Fibroblast of the conjunctiva (primary cell): Measurements from ENCODE around the gene BCL2L14.
A peak's percentile ranks its signal among the peaks of the same experiment; 100 is the strongest.

Experiments
- DNase-seq: peaks from one replicate; pipeline ENCODE4 v3.0.0-alpha.2; 2010; ENCODE audit warnings: low read depth

Gene BCL2L14

GRCh38 chr12:12070674-12071656 is at the start of gene BCL2L14:
Gene BCL2L14, plus strand, starts transcription at chr12:12070939. Its CDS starts 8,367 bp downstream, at chr12:12079306.
- DNase-seq = no peak

GRCh38 chr12:12022306-12022936 is 48.3 kb upstream of the BCL2L14 start:
- no peak for DNase-seq

- DNase-seq = no peak
Measured at GRCh38 chr12:12023456-12023855, 47.3 kb upstream of the BCL2L14 start.

- no peak for DNase-seq
Measured at GRCh38 chr12:12024911-12025682, 45.6 kb upstream of the BCL2L14 start.

- no peak for DNase-seq
Measured at GRCh38 chr12:12025799-12026386, 44.8 kb upstream of the BCL2L14 start.

DNA sequence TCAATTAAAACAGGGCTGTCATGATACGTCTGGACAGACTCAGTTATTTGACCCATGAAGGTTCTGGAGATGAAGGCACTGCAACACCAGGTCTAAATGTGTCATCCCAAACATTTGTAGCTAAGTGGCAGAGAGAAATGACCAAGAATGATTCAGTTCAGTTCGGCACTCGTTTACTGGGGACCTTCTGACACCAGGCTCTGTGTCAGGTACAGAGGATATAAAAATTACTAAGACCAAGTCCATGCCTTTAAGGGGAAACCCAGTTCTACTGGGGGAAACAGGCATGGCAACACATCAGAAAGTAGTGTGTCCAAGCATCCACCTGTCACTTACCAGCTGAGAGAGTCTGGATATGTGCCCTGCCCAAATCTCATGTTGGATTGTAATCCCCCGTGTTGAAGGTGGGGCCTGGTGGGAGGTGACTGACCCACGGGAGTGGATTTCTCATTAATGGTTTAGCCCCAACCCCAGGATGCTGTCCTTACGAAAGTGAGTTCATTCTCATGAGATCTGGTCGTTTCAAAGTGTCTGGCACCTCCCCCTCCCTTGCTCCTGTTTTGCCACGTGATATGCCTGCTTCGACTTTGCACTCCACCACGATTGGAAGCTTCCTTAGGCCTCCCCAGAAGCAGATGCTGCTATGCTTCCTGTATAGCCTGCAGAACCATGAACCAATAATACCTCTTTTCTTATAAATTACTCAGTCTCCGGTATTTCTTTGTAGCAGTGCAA is 41.9 kb upstream of the BCL2L14 start:
- DNase-seq = no peak

DNA sequence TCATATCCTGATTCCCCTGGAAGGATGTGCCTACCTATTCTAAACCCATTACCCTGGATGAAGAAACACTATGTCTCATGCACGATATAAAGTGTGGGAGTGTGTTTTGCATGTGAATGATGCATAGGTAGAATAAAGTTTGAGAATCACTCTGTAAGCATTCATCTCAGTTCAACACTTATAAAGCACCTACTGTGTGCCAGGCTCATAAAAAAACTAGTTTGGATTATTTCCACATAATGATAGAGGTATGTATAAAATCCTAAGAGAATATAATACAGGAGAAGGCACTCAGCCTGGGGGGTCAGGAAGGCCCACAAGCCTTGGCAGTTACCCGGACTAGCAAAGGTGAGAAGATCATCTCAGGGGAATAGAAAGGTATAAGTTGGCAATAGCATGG is 41.1 kb upstream of the BCL2L14 start:
- DNase-seq = no peak

GRCh38 chr12:12032260-12032791 is 38.4 kb upstream of the BCL2L14 start:
- DNase-seq = no peak

DNA sequence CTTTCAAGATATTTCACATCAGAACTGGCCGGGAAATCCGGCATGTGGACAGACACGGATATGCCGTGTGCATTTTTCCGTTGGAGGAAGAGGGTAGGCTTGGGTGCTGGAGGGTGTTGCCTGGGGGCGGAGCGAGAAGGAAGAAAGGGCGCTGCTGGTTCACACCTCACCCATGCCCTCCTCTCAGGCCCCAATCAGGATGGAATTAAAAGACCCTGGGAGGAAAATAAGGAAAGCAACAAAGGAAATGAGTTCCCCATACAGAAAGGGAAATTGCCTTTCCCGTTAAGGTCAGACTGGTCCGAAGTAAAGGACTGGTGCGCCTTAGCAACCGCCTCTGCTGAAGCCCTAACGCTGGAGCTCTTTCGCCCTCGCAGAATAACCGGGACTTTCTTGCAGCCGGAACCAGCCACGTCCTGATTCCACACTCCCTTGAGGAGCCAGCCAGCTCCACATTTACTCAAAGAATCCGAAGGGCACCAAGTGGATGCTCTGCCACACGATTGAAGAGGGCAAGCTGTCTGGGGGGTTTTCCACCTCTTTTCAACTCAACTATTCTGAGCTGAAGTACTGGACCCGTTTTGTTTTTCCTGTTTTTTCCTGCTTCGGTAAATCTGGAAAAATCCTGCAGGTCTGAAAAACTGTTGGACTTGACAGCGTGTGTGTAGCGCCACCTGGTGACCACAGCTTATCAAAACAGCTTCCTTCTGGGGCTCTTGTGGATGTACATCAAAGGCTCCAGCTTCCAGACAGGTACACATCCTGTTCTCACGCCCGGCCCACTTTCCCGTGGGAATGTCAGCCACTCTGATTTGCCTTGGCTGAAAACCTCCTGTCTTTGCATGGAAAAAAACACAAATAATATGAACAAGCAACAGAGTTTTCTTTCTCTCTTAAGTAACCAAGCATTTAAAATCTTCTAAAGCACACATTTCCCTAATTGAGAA is 37.6 kb upstream of the BCL2L14 start:
- DNase-seq = peak; percentile 85

GRCh38 chr12:12033824-12034223 is 36.9 kb upstream of the BCL2L14 start:
- DNase-seq = no peak

GRCh38 chr12:12034344-12034743 is 36.4 kb upstream of the BCL2L14 start:
- no peak for DNase-seq

DNA sequence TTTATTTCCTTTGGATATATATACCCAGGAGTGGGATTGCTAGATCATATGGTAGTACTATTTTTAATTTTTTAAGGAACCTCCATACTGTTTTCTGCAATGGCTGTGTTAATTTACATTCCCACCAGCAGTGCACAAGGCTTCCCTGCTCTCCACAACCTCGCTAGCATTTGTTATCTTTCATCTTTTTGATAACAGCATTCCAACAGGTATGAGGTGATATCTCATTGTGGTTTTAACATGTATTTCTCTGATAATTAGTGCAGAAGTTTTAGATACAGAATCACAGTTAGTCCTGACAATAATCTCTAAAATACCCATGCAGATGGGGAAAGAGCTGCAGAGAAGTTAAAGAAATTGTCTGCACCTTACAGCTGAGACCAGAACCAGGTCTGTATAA is 35.5 kb upstream of the BCL2L14 start:
- DNase-seq = no peak

DNA sequence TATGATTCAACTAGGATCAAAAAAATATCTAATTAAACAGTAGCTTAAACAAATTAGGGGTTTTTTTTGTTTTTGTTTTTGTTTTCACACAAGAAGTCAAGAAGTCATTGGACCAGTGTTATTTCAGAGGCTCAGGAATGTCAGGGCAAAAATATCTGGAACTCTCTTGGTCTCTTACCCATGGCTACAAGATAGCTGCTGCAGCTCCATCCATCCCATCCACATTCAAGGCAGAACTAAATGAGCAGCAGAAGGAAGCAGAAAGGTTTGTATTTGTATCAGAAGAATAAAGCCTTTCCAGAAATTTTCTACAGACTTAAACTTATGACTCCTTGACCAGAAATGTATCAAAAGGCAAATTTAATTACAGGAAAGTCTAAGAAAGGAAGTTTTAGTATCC is 33.8 kb upstream of the BCL2L14 start:
- no peak for DNase-seq

GRCh38 chr12:12039897-12040296 is 30.8 kb upstream of the BCL2L14 start:
- DNase-seq = no peak

- no peak for DNase-seq
Measured at GRCh38 chr12:12046401-12046800, 24.3 kb upstream of the BCL2L14 start.

GRCh38 chr12:12047682-12048081 is 23.1 kb upstream of the BCL2L14 start:
- DNase-seq = no peak

GRCh38 chr12:12048266-12048665 is 22.5 kb upstream of the BCL2L14 start:
- DNase-seq = no peak

DNA sequence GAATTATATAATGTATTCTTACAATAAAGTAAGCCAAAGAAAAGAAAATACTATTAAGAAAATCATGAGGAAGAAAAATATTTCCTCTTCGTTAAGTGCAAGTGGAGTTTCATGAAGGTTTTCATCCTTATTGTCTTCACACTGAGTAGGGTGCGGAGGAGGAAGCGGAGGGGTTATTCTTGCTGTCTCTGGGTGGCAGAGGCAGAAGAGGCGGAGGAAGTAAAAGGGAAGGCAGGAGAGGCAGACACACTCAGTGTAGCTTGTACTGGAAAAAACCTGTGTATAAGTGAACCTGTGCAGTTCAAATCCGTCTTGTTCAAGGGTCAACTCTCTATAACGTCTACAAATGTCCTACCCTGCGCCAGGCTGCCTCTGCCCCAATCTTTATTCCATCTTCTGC is 22.0 kb upstream of the BCL2L14 start:
- DNase-seq = no peak

DNA sequence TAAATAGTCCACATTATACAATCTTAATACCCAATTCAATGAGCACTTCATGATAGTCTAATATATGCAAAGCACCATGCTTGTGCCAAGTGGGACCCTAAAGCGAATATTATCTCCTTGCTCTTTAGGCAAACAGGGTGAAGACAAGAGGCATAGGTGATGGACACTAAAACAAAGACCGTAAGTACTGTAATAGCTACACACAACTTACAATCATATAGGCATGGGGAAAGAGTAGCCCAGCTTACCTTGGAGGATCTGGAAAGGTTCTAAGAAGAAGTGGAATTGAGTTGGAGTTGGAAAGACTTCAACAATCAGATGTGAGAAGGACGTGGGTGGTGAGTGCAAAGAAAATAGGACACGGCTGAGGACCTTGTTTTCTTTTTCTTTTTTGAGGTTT is 19.1 kb upstream of the BCL2L14 start:
- no peak for DNase-seq

DNA sequence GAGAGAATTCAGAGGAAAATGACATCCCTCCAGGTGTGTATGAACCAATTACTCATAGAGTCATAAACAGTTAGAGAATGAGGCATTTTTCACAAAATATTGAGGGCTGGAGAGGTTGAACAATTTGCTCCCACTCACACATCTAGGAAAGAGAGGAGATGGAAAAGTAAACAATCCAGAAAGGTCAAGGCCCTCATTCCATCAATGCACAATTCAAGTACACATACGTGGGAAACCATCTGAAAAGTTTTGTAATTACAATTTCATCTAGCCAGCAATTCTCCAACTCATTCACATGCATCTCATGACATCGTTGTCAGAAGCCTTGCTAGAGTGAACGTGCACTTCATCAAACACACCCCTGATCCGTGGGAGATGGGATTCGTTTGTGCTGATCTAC is 15.7 kb upstream of the BCL2L14 start:
- DNase-seq = no peak
